Measurements from ENCODE around the gene ZNF541.

DNA sequence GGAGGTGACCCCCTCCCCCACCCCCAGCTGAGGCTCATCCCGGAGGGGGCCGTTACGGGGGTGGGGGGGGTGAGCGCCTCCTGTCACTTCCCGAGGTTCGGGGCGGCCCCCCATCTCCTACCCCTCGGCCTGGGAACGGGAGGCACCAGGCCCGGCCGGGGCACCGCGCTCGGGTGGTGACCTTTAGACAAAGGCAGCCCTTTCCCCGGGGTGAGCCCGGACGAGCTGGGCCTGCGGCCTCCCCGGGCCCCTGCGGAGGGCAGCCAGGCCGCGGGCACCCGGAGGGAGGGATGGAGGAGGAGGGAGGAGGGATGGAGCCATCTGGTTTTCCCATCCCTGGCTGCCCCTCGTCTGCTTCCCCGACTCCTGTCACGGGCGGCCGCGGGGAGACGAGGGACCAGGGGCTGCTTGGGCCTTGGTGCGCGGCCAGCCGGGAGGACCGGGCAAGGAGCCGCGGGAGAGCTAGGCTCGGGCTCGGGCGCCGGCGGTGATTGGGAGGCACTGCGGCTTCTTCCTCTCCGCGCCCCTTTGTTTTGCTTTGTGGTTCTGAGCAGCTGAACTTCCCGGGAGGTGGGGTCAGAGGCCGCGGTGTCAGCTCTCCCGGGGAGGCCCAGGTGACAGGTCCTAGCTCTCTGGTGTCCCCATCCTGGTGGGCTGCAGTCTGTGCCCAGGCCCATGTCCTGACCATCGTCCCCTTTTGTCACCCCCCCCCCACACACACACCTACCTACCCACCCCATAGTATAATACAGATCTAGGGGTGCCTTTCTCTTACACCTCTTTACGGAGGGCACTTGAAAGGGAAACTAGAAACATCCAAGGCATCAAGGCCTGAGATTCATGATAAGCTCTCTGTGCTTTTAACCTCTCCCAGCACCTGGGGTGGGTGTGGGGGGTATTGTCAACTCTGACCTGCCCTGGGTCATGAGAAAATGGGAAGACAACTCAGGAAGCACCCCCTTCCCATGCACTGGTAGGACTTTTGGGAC, 37.3 kb upstream of the ZNF541 start:
- TF ChIP-seq, protein P1, sequence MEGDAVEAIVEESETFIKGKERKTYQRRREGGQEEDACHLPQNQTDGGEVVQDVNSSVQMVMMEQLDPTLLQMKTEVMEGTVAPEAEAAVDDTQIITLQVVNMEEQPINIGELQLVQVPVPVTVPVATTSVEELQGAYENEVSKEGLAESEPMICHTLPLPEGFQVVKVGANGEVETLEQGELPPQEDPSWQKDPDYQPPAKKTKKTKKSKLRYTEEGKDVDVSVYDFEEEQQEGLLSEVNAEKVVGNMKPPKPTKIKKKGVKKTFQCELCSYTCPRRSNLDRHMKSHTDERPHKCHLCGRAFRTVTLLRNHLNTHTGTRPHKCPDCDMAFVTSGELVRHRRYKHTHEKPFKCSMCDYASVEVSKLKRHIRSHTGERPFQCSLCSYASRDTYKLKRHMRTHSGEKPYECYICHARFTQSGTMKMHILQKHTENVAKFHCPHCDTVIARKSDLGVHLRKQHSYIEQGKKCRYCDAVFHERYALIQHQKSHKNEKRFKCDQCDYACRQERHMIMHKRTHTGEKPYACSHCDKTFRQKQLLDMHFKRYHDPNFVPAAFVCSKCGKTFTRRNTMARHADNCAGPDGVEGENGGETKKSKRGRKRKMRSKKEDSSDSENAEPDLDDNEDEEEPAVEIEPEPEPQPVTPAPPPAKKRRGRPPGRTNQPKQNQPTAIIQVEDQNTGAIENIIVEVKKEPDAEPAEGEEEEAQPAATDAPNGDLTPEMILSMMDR (IDR thresholded peaks at IDR 0.05), result no peak
- peak; percentile 57 for TF ChIP-seq POLR2A (IDR thresholded peaks at IDR 0.05)

All from right lobe of liver (tissue), 4 donors.